Neuron (in vitro differentiated cells): ENCODE measurements around the gene TUBA4A.

Source experiments
- H2AFZ ChIP-seq: one replicate; pipeline ENCODE4 v1.6.1; 2013; ENCODE audit warnings: low read depth, mild to moderate bottlenecking, inconsistent platforms, low read length, moderate library complexity
- H3K27me3 ChIP-seq: one replicate; pipeline ENCODE4 v1.6.1; 2013; ENCODE audit warnings: low read length; ENCODE audit not compliant: insufficient read depth
- H3K36me3 ChIP-seq: one replicate; pipeline ENCODE4 v1.6.1; 2013; ENCODE audit warnings: low read length; ENCODE audit not compliant: insufficient read depth
- H3K4me1 ChIP-seq: one replicate; pipeline ENCODE4 v1.6.1; 2013; ENCODE audit warnings: low read length; ENCODE audit not compliant: insufficient read depth
- H3K4me3 ChIP-seq: 2 replicates; pipeline ENCODE4 v1.5.1; 2013; ENCODE audit warnings: mild to moderate bottlenecking, low read length, moderate library complexity
- H3K9me3 ChIP-seq: one replicate; pipeline ENCODE4 v1.6.1; 2013; ENCODE audit warnings: low read length

TUBA4A gene

GRCh38 chr2:219229305-219230058 lies 24.2 kb downstream of the TUBA4A start, which contains the start of the genes ANKZF1 and ATG9A:
TSS of gene ANKZF1 (plus strand) at chr2:219229806. CDS start at chr2:219230258, 452 bp downstream.
TSS of gene ATG9A (minus strand) at chr2:219229636. CDS start at chr2:219228024, 1,612 bp downstream.
- H3K9me3 ChIP-seq, result no peaks in the 10 kb centered on the region
- H3K4me3 ChIP-seq, result peak within 1 kb of the TSS; percentile 60
- H2AFZ ChIP-seq, result peak within 1 kb of the TSS; percentile 57
- peaks cover 18% of the 10 kb centered on the region for H3K4me1 ChIP-seq
- H3K27me3 ChIP-seq, result no peaks in the 10 kb centered on the region
- peaks cover 35% of the 10 kb centered on the region for H3K36me3 ChIP-seq

- Histone ChIP-seq H3K4me3 (peak overlapping the region; percentile 60), H3K36me3 (peaks cover 35% of the 10 kb centered on the region), H3K27me3 (no peaks in the 10 kb centered on the region)
Measured at GRCh38 chr2:219228911-219229304, 24.8 kb downstream of the TUBA4A start.

GRCh38 chr2:219228041-219228910 lies 25.4 kb downstream of the TUBA4A start:
- H3K27me3 ChIP-seq, result no peaks in the 10 kb centered on the region
- H3K4me1 ChIP-seq, result peaks cover 18% of the 10 kb centered on the region
- no peak overlapping the region for H2AFZ ChIP-seq
- H3K9me3 ChIP-seq, result no peaks in the 10 kb centered on the region
- H3K36me3 ChIP-seq, result peaks cover 35% of the 10 kb centered on the region
- H3K4me3 ChIP-seq, result peak overlapping the region; percentile 60

More at GRCh38 chr2:219228911-219229304, 24.8 kb downstream of the TUBA4A start:
- Histone ChIP-seq H3K4me1 (peaks cover 18% of the 10 kb centered on the region), H2AFZ (peak overlapping the region; percentile 57), H3K9me3 (no peaks in the 10 kb centered on the region)

- Histone ChIP-seq H3K36me3 (peaks cover 40% of the 10 kb centered on the region), H2AFZ (no peak overlapping the region), H3K27me3 (no peaks in the 10 kb centered on the region), H3K4me3 (no peak overlapping the region), H3K9me3 (no peaks in the 10 kb centered on the region), H3K4me1 (peaks cover 14% of the 10 kb centered on the region)
Measured at GRCh38 chr2:219225350-219225749, 28.4 kb downstream of the TUBA4A start.

GRCh38 chr2:219223831-219224610 lies 29.7 kb downstream of the TUBA4A start:
- Histone ChIP-seq H3K4me3 (no peak overlapping the region), H3K4me1 (peaks cover 18% of the 10 kb centered on the region), H3K9me3 (no peaks in the 10 kb centered on the region), H3K36me3 (peaks cover 45% of the 10 kb centered on the region), H2AFZ (no peak overlapping the region), H3K27me3 (no peaks in the 10 kb centered on the region)

GRCh38 chr2:219221957-219222518 lies 31.7 kb downstream of the TUBA4A start:
- H3K36me3 ChIP-seq, result peaks cover 45% of the 10 kb centered on the region
- H3K4me1 ChIP-seq, result peaks cover 16% of the 10 kb centered on the region
- H3K4me3 ChIP-seq, result no peak overlapping the region
- no peak overlapping the region for H2AFZ ChIP-seq
- no peaks in the 10 kb centered on the region for H3K9me3 ChIP-seq
- no peaks in the 10 kb centered on the region for H3K27me3 ChIP-seq

GRCh38 chr2:219220652-219221402 lies 32.9 kb downstream of the TUBA4A start:
- H3K36me3 ChIP-seq, result peaks cover 43% of the 10 kb centered on the region
- no peaks in the 10 kb centered on the region for H3K9me3 ChIP-seq
- no peaks in the 10 kb centered on the region for H3K27me3 ChIP-seq
- H3K4me1 ChIP-seq, result peaks cover 19% of the 10 kb centered on the region
- H2AFZ ChIP-seq, result no peak overlapping the region
- H3K4me3 ChIP-seq, result no peak overlapping the region

GRCh38 chr2:219219784-219220532 lies 33.8 kb downstream of the TUBA4A start:
- no peaks in the 10 kb centered on the region for H3K9me3 ChIP-seq
- peaks cover 19% of the 10 kb centered on the region for H3K4me1 ChIP-seq
- no peaks in the 10 kb centered on the region for H3K27me3 ChIP-seq
- peaks cover 42% of the 10 kb centered on the region for H3K36me3 ChIP-seq
- no peak overlapping the region for H3K4me3 ChIP-seq
- no peak overlapping the region for H2AFZ ChIP-seq

GRCh38 chr2:219218732-219219701 lies 34.7 kb downstream of the TUBA4A start, which contains the start of gene ABCB6:
TSS of gene ABCB6 (minus strand) at chr2:219218958. CDS start at chr2:219218673, 285 bp downstream.
- Histone ChIP-seq H3K36me3 (peaks cover 42% of the 10 kb centered on the region), H3K9me3 (no peaks in the 10 kb centered on the region), H3K27me3 (no peaks in the 10 kb centered on the region), H3K4me3 (peak within 1 kb of the TSS; percentile 55), H3K4me1 (peaks cover 19% of the 10 kb centered on the region), H2AFZ (peak within 1 kb of the TSS; percentile 30)

GRCh38 chr2:219218217-219218731 lies 35.4 kb downstream of the TUBA4A start:
- peaks cover 19% of the 10 kb centered on the region for H3K4me1 ChIP-seq
- H3K27me3 ChIP-seq, result no peaks in the 10 kb centered on the region
- peak overlapping the region; percentile 55 for H3K4me3 ChIP-seq
- H2AFZ ChIP-seq, result peak overlapping the region; percentile 30
- peaks cover 41% of the 10 kb centered on the region for H3K36me3 ChIP-seq
- H3K9me3 ChIP-seq, result no peaks in the 10 kb centered on the region
